ENCODE data around the gene RAB8B.

RAB8B gene

DNA sequence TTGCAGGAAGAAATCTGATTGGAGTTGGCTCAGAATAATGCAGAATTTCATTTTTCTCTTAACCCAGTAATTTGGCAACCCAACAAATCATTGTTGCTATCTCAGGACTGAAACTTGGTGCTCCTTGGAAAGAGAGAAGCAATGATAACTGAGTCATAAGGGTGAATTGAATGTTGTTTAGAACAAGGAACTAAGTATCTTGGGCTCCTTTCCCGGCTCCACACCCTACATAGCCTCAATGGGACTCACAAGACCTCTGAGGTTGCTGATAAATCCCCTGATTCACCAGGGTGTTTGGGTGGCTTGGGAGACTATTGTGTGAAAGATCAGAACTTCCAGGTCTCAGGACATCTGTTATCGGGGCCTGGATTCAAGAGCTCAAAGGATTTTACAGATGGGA lies 7.8 kb upstream of the RAB8B start:
- in situ Hi-C loops (cut with MboI; ENCODE audit: low sequenced_read_pairs): no loop called here

DNA sequence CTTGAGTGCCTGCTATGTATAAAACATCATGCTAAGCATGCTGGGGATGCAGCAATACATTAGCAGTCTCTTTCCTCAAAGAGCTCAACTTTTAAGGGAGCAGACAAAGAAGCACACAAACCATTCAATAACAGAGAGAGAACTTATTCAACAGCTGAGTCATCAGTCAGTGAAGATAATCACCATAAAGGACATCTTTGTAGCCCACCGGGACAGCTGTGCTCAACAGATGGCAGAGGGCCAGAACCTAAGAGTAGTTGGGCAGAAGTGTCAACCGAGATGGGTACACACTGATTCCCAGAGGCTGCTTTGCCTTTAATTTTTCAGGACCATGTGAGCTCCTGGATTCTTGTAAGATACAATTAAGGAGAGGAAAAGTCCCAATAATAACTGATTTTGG lies 4.2 kb upstream of the RAB8B start:
- in situ Hi-C loops (cut with MboI; ENCODE audit: low sequenced_read_pairs): no loop called here

DNA sequence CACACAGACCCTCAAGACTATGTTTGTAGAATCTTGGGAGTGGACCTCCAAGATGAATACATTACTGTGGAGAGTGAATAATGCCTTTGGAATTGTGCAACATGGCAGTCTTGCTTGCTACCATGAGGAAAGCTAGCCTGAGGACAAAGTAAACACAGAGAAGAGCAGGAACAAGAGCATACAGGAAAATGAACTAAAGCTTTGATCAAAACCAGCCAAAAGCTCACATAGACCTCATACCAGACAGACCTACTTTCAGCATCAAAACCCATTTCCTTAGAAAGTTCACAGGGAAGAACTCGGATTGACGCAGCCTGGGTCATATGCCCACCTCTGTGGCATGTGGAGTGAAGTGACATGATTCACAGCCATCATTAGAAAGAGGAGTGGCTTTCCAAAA lies 3.3 kb upstream of the RAB8B start:
- in situ Hi-C loops (cut with MboI; ENCODE audit: low sequenced_read_pairs): no loop called here

DNA sequence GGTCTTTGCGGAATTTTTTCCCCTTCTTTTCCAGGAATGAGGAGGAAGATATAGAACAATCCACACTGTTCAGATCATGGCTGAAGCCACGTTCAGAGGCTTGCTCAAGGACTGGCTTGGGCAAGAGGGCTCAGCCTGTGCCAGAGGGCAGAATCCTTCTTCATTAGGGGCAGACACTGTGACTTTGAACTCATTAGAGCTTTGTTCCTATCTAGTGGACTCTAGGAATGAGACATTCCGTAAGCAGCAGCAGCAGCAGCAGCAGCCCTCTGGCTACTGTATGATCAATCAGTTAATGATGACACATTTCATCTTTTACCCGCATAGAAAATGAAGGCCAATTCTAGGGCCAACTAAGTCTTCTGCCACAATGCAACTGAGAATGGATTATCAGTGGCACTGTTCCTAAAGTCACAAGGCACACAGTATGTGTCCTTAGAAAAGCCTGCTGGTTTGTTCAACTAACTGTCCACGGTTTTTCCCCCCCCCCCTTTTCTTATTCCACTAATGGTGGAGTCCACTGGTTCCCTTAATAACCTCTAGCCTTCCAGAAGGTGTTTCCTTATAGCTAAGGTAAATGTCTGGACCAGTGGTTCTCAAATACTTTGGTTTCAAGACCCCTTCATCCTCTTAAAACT lies 1.7 kb upstream of the RAB8B start:
- in situ Hi-C loops (cut with MboI; ENCODE audit: low sequenced_read_pairs): no loop called here

DNA sequence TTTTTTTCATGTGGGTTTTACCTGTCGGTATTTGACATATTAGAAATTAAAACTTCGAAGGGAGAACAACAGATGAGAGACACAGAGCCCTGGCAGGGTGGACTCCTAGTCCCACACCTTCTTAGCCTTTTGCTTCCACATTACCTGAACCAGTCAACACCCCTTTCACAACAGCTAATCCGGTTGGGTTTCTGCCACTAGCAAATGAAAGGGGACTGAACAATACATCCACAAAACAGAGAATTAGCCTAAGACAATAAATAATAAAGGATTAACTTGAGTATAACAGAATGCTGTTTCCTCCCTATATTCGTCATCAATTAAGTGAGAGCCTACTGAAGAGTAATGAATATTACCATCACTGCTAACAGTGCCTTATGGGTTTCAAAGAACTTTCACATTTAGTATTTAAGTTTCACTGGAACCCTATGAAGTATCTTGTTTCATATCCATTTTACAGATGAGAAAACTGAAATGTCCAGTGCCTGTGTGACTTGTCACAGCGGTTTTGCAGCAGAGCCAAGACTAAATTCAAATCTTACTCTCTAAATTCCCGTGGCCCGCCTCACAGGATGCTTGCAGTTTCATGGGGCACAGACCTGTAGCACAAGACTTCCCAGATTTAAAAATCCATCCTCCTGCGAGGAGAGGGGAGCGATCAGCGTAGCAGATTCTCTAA lies 1.0 kb upstream of the RAB8B start:
- in situ Hi-C loops (cut with MboI; ENCODE audit: low sequenced_read_pairs): no loop called here

DNA sequence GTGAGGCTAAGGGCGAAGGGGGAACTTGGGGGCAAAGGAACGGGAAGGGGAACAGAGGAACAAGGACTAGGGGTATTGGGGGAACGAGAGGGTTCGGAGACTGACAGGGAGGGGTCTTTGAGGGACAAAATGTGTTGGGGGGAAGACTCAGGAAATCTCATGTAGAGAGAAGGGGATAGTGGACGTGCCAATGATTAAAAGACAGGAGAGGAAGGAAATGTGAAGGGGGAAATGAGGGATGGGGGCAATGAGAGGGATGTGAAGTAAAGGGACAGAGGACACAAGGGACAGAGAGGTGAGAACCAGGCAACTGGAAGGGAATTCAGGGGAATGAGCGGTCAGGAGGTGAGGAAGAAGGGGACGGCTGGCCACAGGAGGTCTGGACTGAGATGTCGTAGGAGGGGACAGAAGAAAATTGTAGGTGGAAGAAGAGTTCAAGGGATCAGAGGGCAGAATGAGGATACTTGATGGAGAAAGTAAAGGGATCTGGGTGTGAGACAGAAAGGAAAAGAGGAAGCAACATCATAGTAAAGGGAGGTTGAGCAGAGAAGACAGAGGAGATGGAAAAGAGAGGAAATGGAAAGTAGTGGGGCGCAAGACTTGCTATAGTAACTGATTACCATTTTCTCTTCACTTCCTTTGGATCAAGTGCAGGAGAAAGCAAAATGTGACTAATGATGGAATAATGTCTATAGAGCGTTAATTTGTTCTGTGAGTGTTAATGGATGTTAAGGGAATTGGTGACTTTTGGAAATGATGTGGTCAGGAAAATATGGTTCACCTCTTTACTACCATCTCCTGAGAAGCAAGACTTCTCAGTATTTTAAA lies 749 bp downstream of the RAB8B start:
- in situ Hi-C loops (cut with MboI; ENCODE audit: low sequenced_read_pairs): no loop called here

DNA sequence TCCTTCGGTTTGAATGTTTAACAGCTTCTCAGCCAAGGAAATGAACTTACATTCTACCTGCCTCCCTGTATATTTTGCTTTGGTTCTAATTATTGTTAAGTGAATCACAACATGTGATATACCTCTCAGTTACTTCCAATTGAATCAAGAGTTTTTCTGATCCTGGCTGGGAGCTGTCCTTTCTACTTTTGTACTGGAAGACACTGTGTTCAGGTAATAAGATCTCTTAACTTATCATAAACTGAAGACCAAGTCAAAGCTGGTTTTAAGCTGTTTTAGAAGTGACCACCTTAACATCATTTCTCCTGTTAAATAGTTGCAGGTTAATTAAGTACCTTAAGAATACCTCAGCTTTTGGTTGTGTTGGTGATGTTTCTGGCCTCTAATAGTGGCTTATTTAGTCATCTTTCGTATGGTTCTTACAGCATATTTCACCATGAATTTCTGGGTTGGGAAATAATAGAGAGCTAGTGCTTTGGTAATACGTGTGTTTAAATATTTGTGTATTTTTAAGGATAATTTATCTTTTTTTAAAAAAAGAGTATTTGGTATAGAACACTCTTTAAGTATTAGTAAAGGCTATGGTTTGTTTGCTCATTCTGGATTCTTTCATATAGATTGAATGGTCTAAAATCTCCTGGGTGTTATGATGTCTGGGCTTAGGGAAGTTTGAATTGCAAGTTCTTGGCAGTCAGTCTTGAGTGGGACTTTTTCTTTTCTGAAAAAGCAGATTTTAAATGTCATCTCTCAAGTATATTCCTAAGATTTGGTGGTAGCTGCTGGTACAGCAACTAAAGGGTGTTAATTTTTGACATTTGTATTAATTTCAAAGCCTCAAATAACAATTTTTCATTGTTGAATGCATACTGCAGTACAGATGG lies 1.6 kb downstream of the RAB8B start:
- in situ Hi-C loops (cut with MboI; ENCODE audit: low sequenced_read_pairs): no loop called here

DNA sequence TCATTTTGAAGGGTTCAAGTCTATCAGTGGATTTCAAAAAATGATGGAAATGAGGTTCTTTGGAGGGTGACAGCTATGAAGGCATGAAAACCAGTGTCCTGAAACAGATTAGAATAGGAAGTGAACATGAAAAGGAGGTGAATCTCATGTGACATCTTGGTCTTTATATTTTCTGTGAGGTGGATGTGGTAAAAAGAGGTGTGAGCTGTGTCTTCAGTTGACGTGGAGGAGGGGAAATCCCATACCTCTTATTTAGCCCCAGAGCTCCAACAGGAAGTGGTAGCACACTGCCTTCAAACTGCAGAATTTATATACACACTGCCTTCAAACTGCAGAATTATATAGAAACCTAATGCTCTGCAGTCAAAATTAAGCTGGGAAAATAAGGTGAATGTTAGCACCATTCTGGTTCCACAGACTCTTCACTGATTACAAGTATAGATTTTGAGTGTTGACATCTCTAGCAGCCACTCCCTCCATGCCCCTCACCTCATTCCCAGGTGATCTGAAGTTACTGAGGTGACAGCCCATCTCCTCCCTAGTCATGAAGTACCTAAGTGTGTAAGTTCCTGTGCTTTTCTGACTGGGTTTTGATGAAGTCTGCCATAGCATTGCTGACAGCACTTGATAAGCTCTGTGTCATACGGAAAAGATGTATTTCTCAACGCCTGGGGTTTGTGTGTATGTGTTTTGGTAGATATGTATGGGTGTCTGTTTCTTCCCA lies 2.7 kb downstream of the RAB8B start:
- in situ Hi-C loops (cut with MboI; ENCODE audit: low sequenced_read_pairs): no loop called here

DNA sequence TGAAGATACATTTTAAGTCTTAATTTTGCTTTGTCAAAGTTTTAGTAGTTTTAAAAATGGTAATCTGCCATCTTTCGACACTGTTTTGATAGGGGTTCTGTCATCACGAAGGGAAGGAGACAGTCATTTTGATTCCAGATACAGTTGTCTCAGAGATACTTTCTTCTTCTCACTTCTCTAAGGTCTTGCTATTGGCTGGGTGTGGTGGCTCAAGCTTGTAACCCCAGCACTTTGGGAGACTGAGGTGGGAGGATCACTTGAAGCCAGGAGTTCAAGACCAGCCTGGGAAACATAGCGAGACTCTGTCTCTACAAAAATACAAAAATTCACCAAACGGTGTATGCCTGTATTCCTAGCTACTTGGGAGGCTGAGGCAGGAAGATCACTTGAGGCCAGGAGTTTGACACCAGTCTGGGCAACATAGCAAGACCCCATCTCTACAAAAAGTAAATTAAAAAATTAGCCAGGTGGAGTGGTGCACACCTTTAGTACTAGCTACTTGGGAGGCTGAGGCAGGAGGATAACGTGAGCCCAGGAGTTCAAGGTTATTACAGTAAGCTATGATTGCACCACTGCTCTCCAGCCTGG lies 3.3 kb downstream of the RAB8B start:
- in situ Hi-C loops (cut with MboI; ENCODE audit: low sequenced_read_pairs): no loop called here

DNA sequence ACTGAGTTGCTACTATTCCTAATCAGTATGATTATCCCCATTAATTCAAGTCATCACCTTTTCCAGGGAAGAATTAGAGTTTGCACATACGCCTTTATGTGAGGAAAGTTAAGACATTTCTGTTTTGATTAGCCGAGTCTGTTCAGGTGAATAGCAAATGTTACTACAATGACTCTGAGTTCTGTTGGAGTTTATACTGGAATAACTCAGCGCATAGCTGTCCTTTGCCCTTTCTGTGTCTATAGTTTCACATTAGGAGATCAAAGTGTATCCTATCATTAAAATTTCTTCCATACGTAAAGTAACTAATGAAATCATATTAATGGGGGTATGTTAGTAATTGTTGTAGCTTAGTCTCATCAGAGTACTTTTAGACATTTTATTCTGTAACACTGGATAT lies 4.9 kb downstream of the RAB8B start:
- in situ Hi-C loops (cut with MboI; ENCODE audit: low sequenced_read_pairs): no loop called here

DNA sequence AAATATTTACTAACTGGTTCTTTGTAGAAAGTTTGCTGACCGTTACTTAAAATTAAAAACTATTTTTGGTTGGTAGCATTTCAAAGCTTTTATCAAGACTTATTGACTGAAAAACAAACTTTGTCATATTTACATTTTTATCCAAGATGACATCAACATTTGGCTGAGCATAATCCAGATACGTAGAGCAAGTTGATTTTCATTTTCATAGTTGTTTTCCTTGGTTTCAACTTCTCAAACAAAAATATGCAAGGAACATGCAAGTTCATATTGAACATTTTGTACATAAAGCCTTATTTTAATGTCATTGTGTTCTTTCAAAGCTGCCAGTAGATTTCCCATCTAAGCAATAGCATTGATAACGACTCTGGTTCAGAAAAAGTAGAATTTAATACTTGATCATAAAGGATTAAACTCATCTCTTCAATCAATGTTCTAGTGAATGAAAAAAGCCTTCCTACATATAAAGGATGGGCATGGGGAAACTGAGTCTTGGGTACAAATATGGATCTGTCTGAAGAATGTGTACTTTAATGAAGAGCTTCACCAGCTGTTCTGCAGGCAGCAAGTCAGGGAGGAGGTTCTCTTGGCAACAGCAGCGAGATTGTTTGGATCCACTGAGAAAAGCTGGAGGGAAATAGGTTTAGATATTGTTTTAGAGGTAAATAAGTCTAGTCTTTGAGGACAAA lies 5.6 kb downstream of the RAB8B start:
- in situ Hi-C loops (cut with MboI; ENCODE audit: low sequenced_read_pairs): no loop called here

DNA sequence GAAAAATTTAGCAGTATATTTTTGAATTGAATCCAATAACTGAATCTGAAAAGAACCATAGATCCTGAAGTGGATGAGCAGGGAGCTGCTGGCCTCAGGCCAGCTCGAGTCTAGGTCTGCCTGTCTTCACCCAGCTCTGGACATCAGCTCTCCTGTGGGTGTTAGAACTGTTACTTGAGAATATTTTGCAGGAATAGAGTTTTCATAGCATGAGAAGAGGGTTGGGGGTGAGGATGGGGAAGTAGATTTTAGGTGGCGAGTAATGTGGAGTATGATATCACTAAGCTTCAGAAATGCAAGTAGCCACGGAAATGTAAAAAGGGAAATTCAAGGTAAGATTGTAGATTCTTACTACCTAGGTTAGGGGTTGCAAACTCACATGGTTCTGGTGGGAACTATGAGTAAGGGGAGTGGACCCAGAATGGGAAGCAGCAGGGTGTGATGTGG lies 6.2 kb downstream of the RAB8B start:
- in situ Hi-C loops (cut with MboI; ENCODE audit: low sequenced_read_pairs): no loop called here

DNA sequence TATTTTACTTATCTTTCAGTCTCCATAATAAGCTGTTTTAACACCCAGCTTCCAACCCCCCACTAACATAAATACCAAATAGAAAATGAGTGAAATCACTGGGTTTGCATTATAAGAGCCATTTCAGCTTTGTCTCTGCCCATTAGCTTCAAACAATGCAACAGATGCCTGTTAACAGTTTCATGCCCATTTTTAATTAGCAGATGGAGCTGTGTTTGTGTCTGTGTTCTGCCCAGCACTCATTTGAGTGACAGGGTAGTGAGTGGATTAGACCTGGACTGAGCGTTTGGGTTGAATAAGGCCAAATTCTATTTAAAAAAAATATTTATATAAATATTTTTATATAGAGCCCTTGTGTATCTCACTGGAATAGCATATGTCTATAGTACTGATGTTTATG lies 7.4 kb downstream of the RAB8B start:
- in situ Hi-C loops (cut with MboI; ENCODE audit: low sequenced_read_pairs): no loop called here

DNA sequence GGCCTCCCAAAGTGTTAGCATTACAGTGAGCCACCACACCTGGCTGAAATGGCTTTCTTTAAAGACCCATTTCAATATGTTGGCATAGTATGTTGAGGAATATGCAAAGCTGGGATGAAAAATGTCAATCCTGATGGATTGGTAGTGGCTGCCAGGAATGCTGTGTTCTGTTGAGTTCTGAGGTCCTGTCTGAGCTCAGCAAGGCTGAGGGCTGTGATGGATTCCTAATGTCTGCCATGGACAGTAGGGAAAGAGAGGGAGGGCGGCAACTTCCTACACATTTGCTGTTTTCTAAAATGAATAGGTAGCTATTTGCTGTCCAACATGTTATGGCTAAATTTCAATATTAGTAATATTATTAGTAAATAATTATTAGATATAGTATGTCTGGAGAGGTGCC lies 8.2 kb downstream of the RAB8B start:
- in situ Hi-C loops (cut with MboI; ENCODE audit: low sequenced_read_pairs): no loop called here

DNA sequence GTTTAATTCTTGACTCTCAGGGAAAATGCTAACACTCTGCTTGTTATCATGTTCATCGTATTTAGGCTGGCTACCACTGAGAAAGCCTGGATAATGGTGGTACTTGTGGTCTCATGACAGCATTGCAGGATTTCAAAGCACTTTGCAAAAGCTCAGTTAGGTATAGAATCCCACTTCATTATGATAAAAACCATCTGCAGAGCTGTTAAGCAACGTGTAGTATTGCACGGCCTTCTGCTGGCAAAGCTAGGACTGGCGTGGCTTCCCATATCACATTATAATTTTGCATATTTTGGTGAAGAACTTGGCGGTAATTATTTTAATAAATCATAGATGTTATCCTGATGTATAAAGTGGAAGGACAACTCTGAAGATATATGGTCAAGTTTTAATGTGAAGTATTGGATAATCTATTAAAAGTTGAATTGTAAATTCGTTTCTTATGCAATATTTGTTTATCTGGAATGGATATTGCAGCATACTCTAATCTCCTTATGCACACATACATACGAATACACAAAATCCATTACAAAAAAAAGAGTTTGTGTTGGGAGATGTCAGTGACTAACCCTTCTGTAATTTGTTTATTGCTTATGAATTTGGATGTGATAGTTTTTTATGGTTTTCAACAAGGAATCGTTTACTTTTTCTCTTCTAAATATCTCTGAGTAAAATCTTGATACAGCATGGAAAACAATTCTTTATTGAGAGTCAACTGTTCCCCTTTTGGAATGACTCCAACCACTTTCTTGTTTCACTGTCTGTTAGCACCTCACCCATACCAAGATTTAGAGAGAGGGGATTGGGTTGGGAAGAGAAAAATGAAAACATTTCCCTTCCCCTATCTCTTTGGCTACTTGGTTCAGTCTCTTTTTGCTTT lies 9.2 kb downstream of the RAB8B start:
- in situ Hi-C loops (cut with MboI; ENCODE audit: low sequenced_read_pairs): no loop called here

DNA sequence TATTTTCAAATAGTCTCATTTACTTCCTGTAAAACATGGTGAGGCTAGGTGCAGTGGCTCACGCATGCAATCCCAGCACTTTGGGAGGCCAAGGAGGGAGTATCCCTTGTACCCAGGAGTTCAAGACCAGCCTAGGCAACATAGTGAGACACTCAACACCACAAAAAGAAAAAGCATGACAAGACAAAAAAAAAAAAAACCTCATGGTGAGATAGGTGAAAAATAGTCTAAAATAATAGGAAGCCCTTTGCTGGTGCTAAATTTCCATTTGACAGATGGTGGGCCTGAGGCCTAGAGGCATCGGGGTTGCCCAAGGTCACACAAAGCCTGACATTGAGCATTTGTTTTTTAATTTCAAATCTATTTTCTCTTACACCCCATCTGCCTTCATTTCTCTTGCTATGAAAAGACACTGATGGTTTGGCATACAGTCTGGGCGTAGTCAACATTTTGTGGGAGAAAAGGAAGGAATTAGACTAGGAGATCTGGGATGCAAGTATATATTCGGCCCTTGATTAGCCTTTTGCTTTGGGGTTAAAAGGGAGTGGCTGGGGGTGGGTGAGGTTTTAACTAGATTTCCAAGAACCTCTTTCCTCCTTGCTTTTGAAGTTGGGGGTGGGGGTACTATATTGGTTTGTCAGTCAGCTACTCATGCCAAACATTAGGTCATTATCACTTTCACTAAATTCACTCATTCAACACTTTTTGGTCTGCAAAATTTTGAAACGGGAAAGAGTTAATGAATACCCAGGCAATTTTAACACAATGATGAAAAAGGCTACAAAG lies 11.3 kb downstream of the RAB8B start:
- in situ Hi-C loops (cut with MboI; ENCODE audit: low sequenced_read_pairs): no loop called here

DNA sequence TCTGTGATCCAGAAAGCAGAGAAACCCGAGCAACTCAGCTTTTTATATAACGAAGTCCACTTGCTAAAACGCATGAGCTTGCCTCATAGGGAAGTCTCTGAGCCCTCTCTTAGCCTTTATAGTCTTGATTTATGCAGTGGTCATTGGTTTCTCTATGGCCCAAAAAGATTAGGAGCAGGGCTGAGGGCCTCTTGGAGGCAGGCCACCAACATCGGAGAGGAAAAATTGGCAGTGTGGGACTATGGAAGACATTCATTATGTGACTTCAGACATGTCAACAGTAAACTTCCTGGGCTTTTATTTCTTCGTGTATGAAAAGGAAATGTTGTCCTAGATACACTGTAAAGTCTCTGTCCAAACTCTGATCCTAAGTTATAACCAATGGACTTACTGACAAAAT lies 13.5 kb downstream of the RAB8B start:
- in situ Hi-C loops (cut with MboI; ENCODE audit: low sequenced_read_pairs): no loop called here
